Measurements from ENCODE around the gene NPDC1.

NPDC1 gene, protein sequence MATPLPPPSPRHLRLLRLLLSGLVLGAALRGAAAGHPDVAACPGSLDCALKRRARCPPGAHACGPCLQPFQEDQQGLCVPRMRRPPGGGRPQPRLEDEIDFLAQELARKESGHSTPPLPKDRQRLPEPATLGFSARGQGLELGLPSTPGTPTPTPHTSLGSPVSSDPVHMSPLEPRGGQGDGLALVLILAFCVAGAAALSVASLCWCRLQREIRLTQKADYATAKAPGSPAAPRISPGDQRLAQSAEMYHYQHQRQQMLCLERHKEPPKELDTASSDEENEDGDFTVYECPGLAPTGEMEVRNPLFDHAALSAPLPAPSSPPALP

DNA sequence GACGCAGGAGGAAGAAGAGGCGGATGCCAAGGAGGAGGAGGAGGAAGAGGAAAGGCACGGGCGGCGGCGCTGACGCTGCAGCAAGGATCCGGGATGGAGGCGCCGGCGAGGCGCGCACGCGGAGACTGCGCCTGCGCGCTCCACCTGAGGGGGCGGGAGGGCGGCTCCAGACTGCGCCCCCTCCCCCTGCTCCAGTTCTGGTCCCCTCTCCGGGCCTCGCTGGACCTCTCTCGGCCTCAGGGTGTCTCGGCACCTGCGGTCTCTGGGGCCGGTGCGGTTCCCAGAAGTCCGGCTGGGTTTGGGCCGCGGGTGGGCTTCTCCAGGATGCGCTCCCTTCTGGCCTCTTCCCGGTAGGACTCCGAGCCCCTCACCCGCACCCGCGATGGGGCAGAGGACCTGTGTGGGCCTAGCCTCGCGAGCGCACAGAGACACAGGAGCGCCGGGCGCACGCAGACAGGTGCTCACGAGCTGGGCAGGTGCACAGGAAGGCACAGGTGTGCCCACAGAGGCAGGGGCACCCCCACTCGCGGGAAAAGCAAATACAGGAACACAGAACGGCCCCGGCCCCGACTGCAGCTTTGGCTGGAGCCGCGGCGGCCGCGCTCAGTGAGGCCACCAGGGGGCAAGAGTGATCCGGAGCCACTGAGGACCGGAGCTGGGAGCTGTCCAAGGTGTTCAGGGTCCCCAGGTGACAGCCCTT, at the start of gene NPDC1:
TSS of gene NPDC1 (minus strand) at position 90 of the 700 bp plus-strand sequence. CDS start 188 bp downstream, outside the sequence.
- DNase-seq, result peak; percentile 82

DNA sequence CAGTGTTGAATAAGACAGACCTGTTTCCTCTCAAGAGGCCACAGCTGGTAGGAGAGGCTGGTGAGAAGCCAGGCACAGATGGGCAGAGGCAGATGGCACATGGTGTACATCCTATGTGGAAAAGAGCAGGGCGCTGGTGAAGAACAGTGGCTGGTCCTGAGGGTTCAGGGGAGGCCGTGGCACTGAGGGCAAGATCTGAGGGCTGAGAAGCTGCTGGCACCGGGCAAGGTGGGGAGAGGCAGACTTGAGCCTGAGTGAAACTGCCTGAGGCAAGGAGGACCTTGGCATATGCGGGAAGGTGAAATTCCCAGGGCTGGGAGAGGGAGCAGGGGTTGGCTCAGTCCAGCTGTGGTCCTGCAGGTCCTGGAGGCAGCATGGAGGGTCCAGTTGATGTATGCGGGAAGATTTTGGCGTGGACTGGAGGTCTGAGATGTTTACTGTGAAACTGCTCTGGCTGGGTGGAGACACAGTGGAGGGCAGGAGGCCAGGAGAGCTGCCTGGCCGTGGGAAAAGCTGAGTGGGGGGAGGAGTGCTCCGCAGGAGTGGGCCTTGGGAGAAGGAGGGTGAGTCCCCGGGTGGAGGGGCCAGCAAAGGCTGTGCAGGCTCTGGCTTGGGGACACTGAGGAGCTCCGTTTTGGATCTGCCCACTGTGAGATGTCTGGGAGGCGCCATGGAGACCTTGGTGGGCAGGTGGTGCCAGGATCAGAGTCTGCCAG, 43.4 kb upstream of the NPDC1 start:
- no peak for DNase-seq

DNA sequence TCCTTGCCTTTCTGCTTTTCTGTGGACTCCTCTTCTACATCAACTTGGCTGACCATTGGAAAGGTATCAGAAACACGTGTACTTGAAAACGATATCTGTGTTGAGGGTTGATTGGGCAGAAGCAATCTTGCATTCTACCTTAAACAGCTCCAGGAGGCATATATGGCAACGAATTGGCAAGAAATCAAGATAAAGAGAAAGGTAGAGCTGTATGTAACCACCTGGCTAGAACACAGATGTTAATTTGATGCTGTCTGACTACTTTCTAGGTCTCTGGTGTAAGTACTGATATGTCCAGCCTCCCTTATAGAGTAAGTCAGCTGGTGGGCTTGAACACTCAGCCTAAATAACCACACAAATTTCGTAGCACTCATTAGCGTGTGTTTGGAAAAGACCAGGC, 42.1 kb upstream of the NPDC1 start:
- no peak for DNase-seq

DNA sequence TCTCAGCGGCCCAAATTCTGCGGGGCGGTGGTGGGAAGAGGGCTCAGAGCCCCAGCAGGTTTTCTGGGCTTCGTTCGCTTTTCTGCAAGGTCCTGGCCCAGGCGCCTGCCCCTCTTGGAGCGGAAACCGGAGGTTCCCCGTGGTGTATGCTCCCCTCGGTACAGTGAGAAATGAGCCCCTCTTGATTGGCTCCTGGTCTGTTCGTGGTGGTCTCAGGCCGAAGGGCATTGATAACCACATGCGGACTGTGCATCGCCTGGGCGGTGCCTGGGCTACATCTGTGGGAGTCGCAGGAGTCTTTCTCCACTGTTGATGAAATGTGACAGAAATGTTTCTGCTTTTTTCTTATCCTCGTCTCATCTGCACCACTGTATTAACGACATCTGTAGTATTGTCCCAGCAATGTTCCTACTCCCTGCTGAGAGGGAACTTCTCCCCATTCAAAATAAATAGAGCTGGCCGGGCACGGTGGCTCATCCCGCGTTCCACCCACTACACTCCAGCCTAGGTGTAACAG, 41.5 kb upstream of the NPDC1 start:
- no peak for DNase-seq

DNA sequence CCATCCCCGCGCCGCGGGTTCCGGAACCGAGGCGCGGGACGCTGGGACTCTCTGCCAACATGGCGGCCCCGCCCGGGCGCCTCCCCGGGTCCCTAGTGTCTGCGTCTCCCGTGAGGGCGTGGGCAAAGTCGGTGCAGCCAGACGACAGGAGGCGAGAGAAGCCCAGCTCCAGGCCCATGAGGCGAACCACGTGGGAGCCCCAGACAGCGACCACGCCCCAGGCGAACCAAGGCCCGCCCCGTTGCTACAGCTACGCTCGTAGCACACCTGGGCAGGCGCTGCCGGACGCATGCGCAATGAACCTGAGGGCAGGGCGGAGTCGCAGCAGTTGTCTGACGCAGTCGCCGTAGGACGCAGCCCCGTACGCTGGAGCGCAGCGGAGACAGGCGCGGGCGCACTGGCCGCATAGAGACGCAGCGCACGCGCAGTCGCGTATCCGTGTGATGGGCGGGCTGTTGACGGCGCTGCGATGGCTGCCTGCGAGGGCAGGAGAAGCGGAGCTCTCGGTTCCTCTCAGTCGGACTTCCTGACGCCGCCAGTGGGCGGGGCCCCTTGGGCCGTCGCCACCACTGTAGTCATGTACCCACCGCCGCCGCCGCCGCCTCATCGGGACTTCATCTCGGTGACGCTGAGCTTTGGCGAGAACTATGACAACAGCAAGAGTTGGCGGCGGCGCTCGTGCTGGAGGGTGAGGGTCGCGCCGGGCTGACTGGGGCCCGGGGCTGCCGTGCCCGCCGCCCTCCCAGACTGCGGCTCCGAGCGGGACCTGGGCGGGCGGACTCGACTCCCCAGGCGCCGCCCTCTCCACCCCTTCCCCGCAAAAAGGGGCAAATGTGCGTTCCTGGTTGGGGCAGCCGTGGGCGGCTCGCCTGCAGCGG, 40.8 kb upstream of the NPDC1 start, which contains the start of gene MAN1B1:
TSS of gene MAN1B1 (plus strand) at position 455 of the 878 bp plus-strand sequence. CDS start at position 470, 15 bp downstream.
- peak; percentile 99 for DNase-seq

DNA sequence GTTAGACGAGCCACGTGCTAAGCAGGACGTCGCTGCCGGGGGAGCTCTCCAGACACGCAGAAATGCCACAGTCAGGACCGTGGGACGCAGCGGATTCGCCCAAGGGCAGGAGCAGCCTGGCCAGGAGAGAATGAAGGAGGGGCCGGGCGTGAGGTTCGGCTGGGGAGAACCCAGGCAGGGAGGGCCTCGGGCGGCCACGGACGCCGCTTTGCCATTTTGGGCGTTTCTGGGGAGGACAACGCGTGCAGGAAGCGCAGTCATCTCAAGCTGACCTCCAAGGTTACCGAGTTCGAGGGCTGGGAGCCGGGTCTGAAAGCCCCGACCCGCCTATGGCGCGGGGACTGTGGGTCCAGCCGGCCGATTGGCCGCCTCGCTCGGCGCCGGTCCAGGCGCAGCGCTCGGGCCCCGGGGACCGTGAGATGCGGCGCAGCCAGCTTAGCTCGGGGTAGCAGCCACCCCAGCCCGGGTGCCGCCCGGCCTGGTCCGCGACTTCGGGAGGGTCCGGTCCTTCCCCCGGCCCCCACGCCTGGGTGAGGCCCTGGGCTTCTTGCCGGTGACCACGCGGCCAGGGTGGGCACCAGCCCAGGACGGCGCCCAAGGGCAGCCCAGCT, 40.0 kb upstream of the NPDC1 start:
- peak; percentile 63 for DNase-seq

DNA sequence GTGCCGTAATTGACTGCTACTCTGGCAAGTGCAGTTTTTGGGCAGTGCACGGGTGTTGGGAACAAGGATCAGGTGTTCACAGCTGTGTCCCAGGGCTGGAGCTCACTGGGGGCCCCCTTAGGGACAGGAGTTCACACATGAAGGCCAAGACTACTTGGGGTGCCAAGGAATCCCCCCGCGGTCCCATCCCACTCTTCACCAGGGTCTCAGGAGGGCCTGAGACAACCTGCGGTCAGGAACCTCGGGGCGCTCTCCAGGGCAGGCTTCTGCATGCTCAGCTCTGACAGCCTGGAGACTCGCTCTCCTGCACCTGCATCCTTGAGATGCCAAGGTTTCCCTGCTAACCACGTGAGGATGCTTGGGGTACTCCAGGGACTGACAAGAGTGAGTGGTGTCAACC, 38.5 kb upstream of the NPDC1 start:
- no peak for DNase-seq

DNA sequence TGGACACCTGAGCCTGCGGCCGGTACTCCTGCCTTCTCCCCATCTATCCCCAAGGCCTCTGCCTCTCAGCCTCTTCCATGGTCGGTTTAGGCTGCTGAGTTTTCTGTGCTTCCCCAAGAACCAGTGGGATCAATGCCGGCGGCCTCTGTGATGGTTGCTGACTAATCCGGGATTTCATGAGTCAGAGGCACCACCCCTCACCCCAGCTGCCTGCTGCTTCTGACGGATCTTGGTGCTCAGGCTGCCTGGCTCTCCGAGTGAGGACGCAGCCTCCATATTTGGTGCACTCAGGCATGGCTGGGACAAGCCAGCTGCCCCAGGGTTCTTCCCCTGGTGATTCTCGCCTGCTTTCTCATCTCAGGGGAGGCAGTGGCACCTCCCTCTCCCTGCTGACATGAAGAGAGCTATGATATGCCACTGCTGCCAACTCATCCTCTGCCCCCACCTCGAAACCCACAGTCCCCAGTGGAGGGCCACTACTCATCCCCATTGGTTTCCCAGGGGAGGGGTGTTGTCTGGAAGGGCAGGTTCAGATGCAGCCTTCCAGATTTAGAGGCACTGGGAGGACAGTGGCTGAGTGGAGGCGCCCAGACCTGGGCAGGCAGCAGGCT, 37.5 kb upstream of the NPDC1 start:
- no peak for DNase-seq

DNA sequence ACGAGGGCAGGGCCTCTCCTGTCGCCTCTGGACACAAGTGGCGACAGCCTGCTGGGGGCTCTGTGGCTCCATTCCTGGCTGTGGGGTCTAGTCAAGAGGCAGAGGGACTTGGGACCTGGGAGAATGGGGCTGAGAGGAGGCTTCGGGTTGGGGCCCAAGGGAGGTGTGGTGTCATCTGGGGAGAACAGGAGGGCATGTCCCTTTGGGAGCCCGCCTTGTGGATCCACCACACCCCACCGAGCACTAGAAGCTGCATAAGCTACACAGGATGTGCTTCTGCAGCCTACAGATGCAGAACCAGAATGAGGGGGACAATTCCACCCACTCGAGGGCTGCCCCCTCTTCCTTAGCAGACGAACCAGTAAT, 36.9 kb upstream of the NPDC1 start:
- no peak for DNase-seq

DNA sequence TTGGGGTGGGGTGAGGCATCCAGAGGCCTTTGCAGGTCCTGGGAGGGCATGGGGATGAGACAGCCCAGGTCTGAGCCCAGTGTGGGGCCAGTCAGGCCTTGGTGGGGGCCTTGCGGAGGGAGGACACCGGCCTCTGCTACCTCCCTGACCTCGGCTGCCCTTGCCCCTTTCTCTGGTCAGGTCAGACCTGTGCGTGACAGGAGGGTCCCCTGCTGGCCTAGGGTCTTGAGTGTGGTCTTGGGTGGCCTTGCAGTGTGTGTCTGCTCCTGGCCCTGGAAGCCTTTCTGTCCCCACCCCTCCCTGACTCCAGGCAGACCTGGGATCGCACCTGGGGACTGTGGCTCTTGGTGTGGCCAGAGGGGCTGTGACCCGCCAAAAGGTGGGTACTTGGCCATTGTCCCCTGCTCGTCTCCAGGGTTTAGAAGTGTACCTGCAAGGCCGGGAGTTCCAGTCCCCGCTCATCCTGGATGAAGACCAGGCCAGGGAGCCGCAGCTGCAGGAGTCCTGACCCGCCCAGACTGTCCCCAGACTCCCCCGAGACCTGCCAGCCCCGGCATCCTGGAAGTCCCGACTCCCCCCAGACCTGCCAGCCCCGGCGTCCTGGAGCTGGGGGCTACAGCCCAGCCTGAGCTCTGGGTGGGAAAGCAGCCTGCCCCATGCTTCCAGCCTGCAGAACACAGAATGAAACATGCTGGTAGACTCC, 36.4 kb upstream of the NPDC1 start:
- no peak for DNase-seq

DNA sequence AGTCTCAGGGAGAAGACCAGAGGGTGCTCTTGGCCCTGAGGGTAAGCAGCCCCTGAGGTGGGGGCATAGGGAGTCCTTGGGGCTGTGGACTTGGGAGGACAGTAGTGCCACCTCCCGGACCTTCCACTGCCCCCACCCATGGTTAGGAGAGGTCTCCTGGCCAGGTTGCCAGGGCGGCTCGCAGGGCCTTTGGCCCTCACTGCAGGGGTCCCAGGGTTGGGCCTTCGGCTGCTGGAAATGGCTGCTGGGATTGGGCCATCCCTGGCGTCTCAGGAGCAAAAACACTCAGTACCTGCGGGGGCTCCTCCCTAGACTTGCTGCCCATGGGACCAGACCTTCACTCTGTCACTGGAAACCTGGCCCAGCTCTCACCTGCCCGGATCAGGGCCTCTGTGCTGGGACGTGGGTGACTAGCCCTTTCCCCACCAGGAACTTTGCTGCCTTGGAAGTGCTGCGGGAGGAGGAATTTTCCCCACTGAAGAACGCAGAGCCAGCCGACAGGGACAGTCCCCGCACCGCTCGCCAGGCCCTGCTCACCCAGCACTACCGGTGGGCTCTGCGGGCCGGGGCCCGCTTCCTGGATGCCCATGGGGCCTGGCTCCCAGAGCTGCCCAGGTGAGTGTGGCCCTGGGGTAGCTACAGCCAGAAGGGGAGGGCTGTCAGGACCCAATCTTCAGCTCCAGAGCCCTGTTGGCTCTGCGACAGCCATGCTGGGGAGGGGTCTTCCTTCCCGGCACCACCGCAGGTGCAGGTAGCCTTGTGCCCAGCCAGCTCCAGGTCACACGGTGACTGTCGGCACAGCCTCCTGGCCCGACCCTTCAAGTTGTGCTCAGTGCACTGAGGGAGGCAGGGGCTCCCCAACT, 34.5 kb upstream of the NPDC1 start:
- DNase-seq, result no peak

DNA sequence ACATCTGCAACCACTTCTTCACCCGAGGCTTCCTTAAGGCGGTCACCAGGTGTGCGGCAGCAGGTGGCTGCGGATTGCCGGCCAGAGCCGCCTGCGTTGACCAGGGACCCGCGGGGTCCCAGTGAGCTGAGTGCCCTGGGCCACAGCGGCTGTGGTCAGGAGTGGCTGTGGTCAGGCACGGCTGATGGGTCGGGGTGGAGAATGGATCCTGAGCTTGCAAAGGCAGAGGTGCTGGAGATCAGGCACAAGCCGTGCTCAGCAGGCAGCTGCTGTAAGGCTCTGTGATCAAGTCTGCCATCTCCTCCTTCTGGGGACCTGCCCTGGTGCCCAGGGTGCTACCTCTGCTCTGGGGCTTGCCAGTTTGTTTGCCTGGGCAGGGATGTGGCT, 33.4 kb upstream of the NPDC1 start:
- no peak for DNase-seq

DNA sequence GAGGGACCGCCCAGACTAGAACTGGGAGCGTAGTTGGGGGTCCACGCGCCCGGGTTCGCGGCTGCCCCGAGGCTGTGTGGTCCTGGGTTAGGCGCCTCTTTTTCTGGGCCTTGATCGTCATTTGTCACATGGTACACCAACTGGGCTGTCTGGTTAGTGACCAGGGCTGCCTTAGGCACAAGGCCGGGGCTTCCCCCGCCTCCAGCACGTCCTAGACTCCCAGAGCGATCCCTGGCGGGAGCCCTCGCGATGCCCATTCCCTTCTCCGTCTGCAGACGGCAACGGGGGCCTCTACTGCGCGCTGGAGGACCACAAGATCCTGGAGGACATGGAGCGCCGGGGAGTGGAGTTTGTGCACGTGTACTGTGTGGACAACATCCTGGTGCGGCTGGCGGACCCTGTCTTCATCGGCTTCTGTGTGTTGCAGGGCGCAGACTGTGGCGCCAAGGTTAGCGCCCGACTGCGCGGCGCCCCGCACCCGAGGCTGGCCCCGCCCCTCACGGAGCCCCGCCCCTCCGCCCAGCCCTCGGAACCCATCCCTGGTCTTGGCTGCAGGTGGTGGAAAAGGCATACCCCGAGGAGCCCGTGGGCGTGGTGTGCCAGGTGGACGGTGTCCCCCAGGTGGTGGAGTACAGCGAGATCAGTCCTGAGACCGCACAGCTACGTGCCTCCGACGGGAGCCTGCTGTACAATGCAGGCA, 32.9 kb upstream of the NPDC1 start:
- DNase-seq, result no peak

DNA sequence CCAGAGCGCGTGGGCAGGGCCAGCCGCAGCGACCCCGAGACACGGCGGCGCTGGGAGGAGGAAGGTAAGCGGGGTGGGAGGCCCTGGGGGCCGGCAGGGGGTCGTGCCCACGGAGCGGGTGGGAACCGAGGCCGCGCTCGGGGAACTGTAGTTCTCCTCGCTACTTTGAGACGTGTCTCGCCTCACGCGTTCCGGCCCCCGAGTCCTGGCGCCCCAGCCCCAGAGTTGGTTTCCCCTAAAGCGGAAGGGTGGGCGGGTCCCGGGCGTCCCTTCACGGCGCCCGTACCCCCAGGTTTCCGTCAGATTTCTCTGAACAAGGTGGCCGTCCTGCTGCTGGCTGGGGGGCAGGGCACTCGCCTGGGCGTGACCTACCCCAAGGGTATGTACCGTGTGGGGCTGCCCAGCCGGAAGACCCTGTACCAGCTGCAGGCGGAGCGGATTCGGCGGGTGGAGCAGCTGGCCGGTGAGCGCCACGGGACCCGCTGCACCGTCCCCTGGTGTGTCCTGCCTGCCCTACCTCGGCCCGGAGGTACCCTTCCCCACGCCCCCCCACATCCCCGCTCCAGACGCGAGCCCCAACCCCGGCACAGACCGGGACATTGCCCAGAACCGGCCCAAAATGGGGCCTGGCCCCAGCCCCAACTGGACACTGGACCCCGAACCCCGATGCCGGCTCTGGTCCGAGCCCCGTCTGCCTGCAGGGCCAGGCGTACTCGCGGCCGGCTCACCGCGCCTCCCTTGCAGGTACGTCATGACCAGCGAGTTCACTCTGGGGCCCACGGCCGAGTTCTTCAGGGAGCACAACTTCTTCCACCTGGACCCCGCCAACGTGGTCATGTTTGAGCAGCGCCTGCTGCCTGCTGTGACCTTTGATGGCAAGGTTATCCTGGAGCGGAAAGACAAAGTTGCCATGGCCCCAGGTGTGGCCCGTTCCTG, 32.0 kb upstream of the NPDC1 start:
- peak; percentile 48 for DNase-seq

DNA sequence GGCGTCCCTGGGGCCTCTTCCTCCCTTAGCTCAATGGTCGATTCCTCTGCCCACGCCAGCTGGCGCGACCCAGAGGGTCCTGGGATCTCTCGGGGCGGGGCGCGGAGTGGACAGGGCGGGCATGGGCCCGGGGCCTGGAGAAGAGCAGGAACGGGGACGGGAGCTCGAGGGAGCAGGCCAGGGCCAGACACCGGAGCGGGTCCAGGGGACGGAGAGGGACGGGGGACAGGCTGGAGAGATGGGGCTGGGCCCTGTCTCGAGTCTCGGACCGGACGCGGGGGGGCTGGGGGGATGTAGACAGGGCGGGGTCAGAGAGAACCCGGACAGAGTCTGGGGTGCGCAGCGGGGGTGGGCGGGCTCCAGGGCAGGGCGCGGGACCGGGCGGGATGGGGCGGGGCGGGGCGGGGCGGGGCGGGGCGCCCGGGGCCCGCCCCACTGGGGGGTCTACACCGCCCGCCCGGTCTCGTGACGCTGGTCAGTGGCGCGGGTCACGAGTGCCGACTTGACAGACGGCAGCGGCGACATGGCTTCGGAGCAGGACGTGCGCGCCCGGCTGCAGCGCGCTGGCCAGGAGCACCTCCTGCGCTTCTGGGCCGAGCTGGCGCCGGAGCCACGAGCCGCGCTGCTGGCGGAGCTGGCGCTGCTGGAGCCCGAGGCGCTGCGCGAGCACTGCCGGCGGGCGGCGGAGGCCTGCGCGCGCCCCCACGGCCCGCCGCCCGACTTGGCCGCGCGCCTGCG, 31.2 kb upstream of the NPDC1 start, which contains the start of gene UAP1L1:
TSS of gene UAP1L1 (plus strand) at position 508 of the 738 bp plus-strand sequence. CDS start at position 524, 16 bp downstream.
- peak; percentile 60 for DNase-seq

DNA sequence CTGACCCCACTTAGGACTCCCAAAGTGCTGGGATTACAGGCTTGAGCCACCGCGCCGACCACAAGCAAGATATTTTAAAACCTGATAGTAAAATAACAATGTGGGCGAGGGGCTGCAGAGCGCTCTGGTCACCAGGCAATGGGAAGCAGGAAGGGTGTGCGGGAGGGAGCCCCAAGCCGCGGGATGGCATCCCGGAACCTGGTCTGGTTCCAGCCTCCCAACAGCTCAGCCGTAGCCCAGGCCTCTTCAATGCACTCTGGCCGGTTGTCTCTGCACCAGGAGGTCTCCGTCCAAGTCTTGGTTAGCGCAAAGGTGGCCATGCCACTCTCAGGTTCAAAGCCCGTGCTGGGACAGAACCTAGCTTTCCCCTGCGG, 30.6 kb upstream of the NPDC1 start:
- DNase-seq, result no peak

DNA sequence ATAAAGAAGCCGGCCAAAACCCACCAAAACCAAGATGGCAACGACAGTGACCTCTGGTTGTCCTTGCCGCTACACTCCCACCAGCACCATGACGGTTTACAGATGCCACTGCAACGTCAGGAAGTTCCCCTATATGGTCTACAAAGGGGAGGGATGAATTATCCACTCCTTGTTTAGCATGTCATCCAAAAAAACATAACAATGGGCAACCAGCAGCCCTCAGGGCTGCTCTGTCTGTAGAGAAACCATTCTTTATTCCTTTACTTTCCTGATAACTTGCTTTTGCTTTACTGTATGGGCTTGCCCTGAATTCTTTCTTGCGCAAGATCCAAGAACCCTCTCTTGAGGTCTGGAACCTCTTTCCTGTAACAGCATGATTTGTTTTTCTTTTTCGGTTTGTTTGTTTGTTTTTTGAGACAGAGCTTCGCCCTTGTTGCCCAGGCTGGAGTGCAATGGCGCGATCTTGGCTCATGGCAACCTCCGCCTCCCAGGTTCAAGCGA, 29.3 kb upstream of the NPDC1 start:
- no peak for DNase-seq

Measured in activated CD4-positive, CD25-positive, alpha-beta regulatory T cell treated with anti-CD3 and anti-CD28 coated beads, Interleukin-2, amount 50 U/mL, for 72 hours (primary cell).